CD4-positive, alpha-beta T cell treated with Interleukin-17A for 4 hours (primary cell): ENCODE measurements around the gene FAM131B.

Experiments
- DNase-seq: peaks from one replicate; pipeline ENCODE4 v3.0.0-alpha.2; 2020; ENCODE audit warnings: mixed read lengths

FAM131B gene

DNA sequence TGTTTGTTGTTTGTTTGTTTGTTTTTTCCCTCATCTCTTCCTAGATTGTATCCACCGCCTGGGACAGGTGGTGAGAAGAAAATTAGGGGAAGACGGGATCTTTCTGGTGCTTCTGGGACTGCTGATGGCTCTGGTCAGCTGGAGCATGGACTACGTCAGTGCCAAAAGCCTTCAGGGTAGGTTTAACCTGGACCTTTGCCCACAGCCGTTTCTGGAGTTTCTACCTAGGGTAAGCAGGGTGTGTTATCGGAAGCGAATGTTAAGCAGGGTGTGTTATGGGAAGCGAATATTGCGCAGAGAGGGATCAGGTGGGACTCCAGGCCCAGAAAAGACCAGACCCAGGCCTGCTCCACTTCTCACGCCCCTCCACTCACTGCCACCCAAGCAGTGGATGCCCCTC is 41.9 kb downstream of the FAM131B start:
- no peak for DNase-seq

GRCh38 chr7:143318661-143319060 is 43.9 kb downstream of the FAM131B start:
- DNase-seq: no peak

GRCh38 chr7:143316492-143316891 is 46.0 kb downstream of the FAM131B start:
- no peak for DNase-seq

DNA sequence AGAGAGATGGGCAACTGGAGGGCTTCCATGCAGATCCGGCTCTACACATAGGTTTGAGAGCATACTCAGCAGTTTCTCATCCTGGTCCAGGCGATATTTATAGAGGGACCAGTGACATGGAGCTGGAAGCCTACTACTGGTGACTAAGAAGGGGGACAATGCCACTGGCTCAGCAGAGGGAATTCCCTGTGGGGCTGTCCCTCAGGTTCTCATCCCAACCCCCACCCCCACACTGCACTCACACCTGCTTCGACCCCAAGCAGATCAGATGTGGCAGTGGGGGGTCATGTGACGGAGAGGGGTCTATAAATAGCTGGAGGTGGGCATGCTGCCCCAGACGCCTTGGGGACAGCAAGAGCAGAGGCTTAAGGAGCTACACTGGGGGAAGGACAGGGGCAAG is 46.7 kb downstream of the FAM131B start, which contains the start of gene CLCN1:
Gene CLCN1 (plus strand): TSS at position 336 of the 400 bp plus-strand sequence. CDS start 102 bp downstream, outside the sequence.
- no peak for DNase-seq

GRCh38 chr7:143314127-143314526 is 48.4 kb downstream of the FAM131B start:
- no peak for DNase-seq

DNA sequence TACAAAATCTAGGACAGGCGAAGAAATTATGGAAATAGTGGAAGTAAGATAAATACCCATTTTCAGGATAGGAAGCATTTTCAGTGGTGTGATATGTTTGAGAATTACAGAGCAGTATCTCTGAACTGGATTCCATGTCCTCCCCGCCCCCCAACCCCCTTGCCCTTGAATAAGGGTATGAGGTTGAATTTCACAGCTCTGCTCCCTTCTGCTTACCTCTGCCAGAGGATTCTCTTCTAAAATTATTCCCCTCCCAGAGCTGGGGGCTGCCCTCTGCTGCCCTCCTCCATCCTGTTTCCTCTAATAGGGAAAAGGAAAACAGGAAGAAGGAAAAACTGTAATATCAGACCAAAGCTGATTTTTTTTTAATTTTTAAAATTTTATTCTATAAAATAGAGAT is 53.9 kb downstream of the FAM131B start:
- DNase-seq: no peak

DNA sequence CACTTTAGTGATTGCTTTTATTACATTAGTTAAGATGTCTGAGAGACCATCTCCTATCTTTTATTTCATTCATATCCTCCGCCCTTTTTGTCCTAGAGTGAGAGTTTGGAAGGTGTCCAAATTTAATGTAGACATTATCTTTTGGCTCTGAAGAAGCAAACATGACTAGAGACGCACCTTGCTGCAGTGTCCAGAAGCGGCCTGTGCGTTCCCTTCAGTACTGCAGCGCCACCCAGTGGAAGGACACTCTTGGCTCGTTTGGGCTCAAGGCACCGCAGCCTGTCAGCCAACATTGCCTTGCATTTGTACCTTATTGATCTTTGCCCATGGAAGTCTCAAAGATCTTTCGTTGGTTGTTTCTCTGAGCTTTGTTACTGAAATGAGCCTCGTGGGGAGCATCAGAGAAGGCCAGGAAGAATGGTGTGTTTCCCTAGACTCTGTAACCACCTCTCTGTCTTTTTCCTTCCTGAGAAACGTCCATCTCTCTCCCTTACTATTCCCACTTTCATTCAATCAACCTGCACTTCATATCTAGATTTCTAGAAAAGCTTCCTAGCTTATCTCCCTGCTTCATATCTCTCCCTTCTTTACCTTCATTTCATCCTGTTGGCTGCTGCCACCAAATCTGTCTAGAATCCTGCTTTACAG is 57.0 kb downstream of the FAM131B start:
- peak; percentile 78 for DNase-seq

DNA sequence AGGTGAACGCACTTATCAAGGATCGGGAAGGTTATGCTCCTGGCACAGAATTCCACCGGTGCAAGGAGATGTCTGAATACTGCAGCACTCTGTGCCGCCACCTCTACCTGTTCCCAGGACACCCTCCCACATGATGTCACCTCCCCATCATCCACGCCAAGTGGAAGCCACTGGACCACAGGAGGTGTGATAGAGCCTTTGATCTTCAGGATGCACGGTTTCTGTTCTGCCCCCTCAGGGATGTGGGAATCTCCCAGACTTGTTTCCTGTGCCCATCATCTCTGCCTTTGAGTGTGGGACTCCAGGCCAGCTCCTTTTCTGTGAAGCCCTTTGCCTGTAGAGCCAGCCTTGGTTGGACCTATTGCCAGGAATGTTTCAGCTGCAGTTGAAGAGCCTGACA is 57.6 kb downstream of the FAM131B start:
- DNase-seq: no peak

DNA sequence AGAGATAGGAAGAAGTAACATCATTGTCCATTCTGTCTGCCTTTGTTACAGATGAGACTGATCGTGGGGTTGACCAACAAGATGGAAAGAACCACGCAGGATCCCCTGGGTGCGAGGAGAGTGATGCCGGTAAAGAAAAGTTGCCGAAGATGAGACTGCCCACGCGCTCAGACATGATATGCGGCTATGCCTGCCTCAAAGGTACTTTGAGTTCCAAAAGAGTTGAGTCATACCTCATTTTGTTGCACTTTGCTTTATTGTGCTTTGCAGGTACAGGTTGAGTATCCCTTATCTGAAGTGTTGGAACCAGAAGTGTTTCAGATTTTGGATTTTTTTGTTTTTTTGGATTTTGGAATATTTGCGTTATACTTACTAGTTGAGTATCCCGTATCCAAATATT is 58.8 kb downstream of the FAM131B start:
- no peak for DNase-seq
